ENCODE results near the gene CKAP5.
"Not testable (repeated sequence)": the region's sequence is repeated elsewhere in the genome, so short reads cannot be mapped to it uniquely, and the experiment has no call there.

CKAP5 gene

GRCh38 chr11:46726206-46726862 lies 119.7 kb downstream of the CKAP5 start:
- DNase-seq (ENCODE audit: low spot score) = no peak

- DNase-seq (ENCODE audit: low spot score) = no peak
These were observed 120.5 kb downstream of the CKAP5 start for GRCh38 chr11:46725338-46726205.

GRCh38 chr11:46724088-46724487 lies 122.0 kb downstream of the CKAP5 start:
- no peak for DNase-seq (ENCODE audit: low spot score)

GRCh38 chr11:46723359-46723680 lies 122.8 kb downstream of the CKAP5 start:
- no peak for DNase-seq (ENCODE audit: low spot score)

- DNase-seq (ENCODE audit: low spot score) = no peak
These were observed 123.3 kb downstream of the CKAP5 start for GRCh38 chr11:46722566-46723358.

GRCh38 chr11:46721286-46721685 lies 124.8 kb downstream of the CKAP5 start:
- no peak for DNase-seq (ENCODE audit: low spot score)

- no peak for DNase-seq (ENCODE audit: low spot score)
These were observed 126.4 kb downstream of the CKAP5 start for GRCh38 chr11:46719543-46720218.

- no peak for DNase-seq (ENCODE audit: low spot score)
These were observed 127.0 kb downstream of the CKAP5 start, which contains the start of gene F2 for GRCh38 chr11:46719048-46719542. Gene F2 (plus strand): TSS chr11:46719213. CDS start chr11:46719236, 23 bp downstream.

- DNase-seq (ENCODE audit: low spot score) = no peak
These were observed 127.7 kb downstream of the CKAP5 start for GRCh38 chr11:46718155-46719019.

- not testable (repeated sequence) for DNase-seq (ENCODE audit: low spot score)
These were observed 128.3 kb downstream of the CKAP5 start for GRCh38 chr11:46717825-46718154.

- DNase-seq (ENCODE audit: low spot score) = no peak
These were observed 133.1 kb downstream of the CKAP5 start for GRCh38 chr11:46712874-46713576.

- DNase-seq (ENCODE audit: low spot score) = no peak
These were observed 134.8 kb downstream of the CKAP5 start for GRCh38 chr11:46711303-46711702.

GRCh38 chr11:46710821-46711269 lies 135.2 kb downstream of the CKAP5 start:
- DNase-seq (ENCODE audit: low spot score) = no peak

- DNase-seq (ENCODE audit: low spot score) = not testable (repeated sequence)
These were observed 136.7 kb downstream of the CKAP5 start for GRCh38 chr11:46709351-46709750.

- DNase-seq (ENCODE audit: low spot score) = no peak
These were observed 139.2 kb downstream of the CKAP5 start for GRCh38 chr11:46706886-46707285.

GRCh38 chr11:46705070-46705688 lies 140.9 kb downstream of the CKAP5 start:
- DNase-seq (ENCODE audit: low spot score) = no peak

GRCh38 chr11:46701078-46701654 lies 144.9 kb downstream of the CKAP5 start:
- no peak for DNase-seq (ENCODE audit: low spot score)

GRCh38 chr11:46700241-46701077 lies 145.6 kb downstream of the CKAP5 start, which contains the start of the genes ARHGAP1 and ZNF408:
Gene ARHGAP1 (minus strand): TSS chr11:46700619. CDS start chr11:46696107, 4,512 bp downstream.
Gene ZNF408 (plus strand): TSS chr11:46701031. CDS start chr11:46701048, 17 bp downstream.
- DNase-seq (ENCODE audit: low spot score) = peak; percentile 98
